Progenitor cell of endocrine pancreas (in vitro differentiated cells): ENCODE measurements around the gene RNF152. TPM values are rescaled to one million over a fixed set of nuclear protein-coding genes. Genes with fewer than 3 reads are reported as not detected.

Source experiments
- DNase-seq: peaks from one replicate; pipeline ENCODE4 v3.0.0; 2021; ENCODE audit warnings: low spot score; ENCODE audit not compliant: unreplicated experiment
- H3K27ac Mint-ChIP-seq: 2 replicates; pipeline ENCODE4 v1.8.0; 2021; ENCODE audit warnings: mild to moderate bottlenecking, moderate library complexity, mixed read lengths
- H3K27me3 Mint-ChIP-seq: 2 replicates; pipeline ENCODE4 v1.8.0; 2021; ENCODE audit warnings: mixed read lengths
- H3K36me3 Mint-ChIP-seq: 2 replicates; pipeline ENCODE4 v1.8.0; 2022; ENCODE audit warnings: mixed read lengths; ENCODE audit not compliant: insufficient read depth
- H3K4me1 Mint-ChIP-seq: 2 replicates; pipeline ENCODE4 v1.8.0; 2021; ENCODE audit warnings: low read depth, mixed read lengths
- H3K4me3 Mint-ChIP-seq: 2 replicates; pipeline ENCODE4 v1.8.0; 2021; ENCODE audit warnings: low read depth, mild to moderate bottlenecking, moderate library complexity, mixed read lengths
- H3K9me3 Mint-ChIP-seq: 2 replicates; pipeline ENCODE4 v1.8.0; 2021; ENCODE audit warnings: low read depth, mixed read lengths
- total RNA-seq: library from RNA; stranded (reverse); gene quantifications from 2 replicates; pipeline ENCODE4 v1.2.1, GENCODE V29; 2021
- TF ChIP-seq, protein P1 (sequence below): fragments of 200-600 bp; sonication (generic); IDR thresholded peaks from one replicate; pipeline ENCODE4 v1.5.0; 2021; ENCODE audit warnings: antibody characterized with exemption, mild to moderate bottlenecking; ENCODE audit not compliant: unreplicated experiment

The RNF152 gene
- total RNA-seq, 1 donor from 2014 or later, result 32.0 TPM

DNA sequence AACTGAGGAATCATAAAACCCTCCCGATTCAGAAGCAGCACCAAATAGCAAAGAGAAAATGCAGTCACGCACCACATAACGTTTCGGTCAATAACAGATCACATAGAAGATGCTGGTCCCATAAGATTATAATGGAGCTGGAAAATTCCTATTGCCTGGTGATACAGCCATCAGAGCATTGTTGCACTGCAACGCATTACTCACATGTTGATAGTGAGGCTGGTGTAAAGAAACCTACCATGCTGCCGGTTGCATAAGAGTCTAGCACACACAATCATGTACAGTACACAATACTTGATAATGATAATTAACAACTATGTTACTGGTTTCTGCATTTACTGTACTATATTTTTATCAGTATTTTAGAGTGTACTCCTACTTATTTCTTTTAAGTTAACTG lies 32.5 kb downstream of the RNF152 start:
- no peak for DNase-seq
- Mint-ChIP-seq H3K36me3 (peaks cover 15% of the 10 kb centered on the region), H3K27ac (no peak overlapping the region), H3K27me3 (no peaks in the 10 kb centered on the region), H3K9me3 (no peaks in the 10 kb centered on the region), H3K4me3 (no peak overlapping the region), H3K4me1 (peaks cover 14% of the 10 kb centered on the region)
- TF ChIP-seq, protein P1, sequence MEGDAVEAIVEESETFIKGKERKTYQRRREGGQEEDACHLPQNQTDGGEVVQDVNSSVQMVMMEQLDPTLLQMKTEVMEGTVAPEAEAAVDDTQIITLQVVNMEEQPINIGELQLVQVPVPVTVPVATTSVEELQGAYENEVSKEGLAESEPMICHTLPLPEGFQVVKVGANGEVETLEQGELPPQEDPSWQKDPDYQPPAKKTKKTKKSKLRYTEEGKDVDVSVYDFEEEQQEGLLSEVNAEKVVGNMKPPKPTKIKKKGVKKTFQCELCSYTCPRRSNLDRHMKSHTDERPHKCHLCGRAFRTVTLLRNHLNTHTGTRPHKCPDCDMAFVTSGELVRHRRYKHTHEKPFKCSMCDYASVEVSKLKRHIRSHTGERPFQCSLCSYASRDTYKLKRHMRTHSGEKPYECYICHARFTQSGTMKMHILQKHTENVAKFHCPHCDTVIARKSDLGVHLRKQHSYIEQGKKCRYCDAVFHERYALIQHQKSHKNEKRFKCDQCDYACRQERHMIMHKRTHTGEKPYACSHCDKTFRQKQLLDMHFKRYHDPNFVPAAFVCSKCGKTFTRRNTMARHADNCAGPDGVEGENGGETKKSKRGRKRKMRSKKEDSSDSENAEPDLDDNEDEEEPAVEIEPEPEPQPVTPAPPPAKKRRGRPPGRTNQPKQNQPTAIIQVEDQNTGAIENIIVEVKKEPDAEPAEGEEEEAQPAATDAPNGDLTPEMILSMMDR, result no peak

DNA sequence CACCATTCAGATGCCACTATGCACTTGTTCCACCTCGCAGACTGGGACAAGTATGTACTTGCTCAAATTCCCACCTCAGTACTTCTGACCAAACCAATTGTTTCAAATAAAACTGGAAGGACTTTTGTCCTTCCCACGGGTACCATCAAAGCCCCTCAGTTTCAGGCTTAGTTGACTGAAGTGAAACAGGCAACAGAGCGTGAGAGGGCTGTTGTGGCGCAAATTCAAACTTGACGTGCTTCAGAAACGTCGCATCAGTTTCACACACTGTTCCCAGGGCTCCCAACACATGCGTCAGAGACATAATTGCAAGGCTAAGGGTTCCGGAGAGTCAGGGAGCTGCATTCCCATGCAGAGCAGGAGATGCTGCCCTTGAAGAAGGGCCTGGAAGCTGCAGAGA lies 33.7 kb downstream of the RNF152 start:
- Mint-ChIP-seq H3K27me3 (no peaks in the 10 kb centered on the region), H3K4me1 (peaks cover 24% of the 10 kb centered on the region), H3K9me3 (no peaks in the 10 kb centered on the region), H3K27ac (peak overlapping the region; percentile 26), H3K36me3 (peaks cover 15% of the 10 kb centered on the region), H3K4me3 (no peak overlapping the region)
- no peak for DNase-seq
- TF ChIP-seq, protein P1, result no peak

DNA sequence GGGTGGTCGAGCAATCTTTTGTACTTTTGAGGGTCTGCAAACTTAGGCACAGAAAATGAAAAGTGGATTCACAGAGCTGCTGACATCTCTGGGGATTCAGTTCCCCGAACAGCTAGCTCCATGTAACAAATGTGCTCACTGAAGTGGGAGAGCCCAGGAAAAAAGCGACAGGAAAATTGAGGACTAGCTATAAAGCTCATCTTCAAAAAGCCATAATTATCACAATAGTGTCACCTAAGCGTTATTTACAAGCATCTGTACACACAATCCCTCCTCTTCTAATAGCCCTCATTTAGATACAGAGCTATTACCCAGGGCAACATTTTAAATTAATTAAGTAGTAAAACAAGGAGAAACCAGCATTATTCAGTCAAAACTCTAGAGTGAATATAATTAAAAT lies 36.1 kb downstream of the RNF152 start:
- Mint-ChIP-seq H3K4me1 (peaks cover 38% of the 10 kb centered on the region), H3K36me3 (peaks cover 8% of the 10 kb centered on the region), H3K27me3 (no peaks in the 10 kb centered on the region), H3K9me3 (no peaks in the 10 kb centered on the region), H3K27ac (peak overlapping the region; percentile 39), H3K4me3 (no peak overlapping the region)
- TF ChIP-seq, protein P1, result no peak
- DNase-seq, result no peak

DNA sequence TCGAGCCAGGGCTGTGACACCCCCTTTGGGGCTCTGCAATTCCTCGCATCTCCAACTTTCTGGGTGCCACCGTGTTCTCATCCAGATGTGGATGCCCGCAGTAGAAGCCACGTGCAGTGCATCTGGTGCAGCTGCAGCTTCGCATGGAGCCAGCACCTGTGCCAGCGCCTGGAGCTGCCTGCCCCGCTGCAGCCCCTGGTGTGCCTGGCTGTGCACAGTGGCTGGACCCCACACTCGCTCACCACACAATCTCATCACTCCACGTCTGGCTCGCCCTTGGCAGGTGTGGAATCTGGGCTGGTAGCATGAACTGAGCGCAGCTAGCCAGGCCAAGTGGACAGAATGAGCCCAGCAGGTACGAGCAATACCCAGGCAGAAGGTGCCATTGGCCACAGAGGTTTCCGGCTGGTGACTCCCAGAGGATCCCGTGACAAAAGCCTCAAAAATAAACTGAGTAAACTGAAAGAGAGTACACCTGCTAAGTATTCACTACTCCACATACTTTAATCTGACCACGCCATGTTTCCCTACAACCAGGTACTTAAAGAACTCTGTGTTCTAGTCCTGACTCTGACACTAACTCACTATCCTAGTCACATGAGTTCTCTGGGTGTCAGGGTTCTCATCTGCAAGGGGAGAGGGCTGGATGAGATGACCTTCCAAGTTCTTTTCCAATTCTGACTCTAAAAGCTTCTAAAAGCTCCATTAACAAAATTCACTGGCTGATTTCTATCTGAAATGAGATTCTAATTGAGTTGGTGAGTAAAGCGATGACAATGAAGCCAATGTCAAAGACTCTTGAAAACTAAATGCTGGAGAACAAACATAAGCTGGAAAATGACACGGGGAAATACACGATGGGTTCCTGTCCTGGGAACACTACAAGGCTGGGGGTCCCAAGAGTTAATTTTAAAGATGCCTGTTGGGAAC lies 37.1 kb downstream of the RNF152 start:
- Mint-ChIP-seq H3K36me3 (peaks cover 8% of the 10 kb centered on the region), H3K27me3 (no peaks in the 10 kb centered on the region), H3K27ac (no peak overlapping the region), H3K9me3 (no peaks in the 10 kb centered on the region), H3K4me1 (peaks cover 38% of the 10 kb centered on the region), H3K4me3 (no peak overlapping the region)
- TF ChIP-seq, protein P1, result no peak
- DNase-seq, result no peak

DNA sequence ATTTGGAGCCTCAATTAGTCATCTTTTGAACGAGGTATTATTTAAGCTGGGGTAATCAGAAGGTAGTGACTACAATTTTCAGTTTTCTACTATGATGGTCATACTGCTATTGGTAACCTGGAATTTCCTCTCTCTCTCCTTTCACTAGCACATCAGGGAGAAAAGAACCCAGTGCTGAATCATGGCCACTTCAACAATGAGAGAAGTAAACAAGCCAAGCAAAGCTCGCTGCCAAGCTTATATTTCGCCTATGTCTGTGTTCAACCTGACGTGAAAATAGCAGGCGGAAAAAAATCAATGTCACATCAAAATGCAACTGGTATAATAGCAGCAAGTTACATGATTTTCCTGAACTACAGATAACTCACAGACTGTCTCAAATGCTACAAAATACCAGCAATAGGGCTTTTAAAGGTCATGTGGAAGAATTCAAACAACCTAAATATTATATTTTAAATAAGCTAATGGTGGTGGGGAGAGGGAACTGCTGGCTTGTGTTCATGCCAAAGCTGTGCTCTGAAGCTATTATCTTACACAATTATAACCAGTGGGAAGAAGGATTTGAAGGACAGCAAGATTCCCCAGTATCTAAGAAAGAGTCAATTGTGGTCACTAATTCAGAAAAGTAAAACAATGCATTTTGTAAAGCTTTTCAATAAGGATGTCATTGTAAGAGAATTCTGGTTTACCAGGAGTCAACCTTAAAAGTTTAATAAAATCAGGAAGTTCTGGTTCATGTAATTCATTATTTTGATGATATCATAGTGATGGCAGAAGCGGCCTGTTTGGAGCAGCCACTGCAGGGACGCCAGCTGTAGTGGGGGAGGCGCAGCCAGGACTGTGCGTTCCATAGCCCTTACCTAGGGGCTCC lies 38.0 kb downstream of the RNF152 start:
- no peak for DNase-seq
- Mint-ChIP-seq H3K4me3 (no peak overlapping the region), H3K4me1 (peaks cover 38% of the 10 kb centered on the region), H3K27ac (peak overlapping the region; percentile 27), H3K9me3 (no peaks in the 10 kb centered on the region), H3K27me3 (no peaks in the 10 kb centered on the region), H3K36me3 (peaks cover 5% of the 10 kb centered on the region)
- TF ChIP-seq, protein P1, result no peak
